Stimulated activated CD4-positive, alpha-beta T cell treated with anti-CD3 and anti-CD28 coated beads, Interleukin-1b, Interleukin-23, amount 100 ng/mL, for 1 hour (primary cell): ENCODE results near the gene ARAP1.

ENCODE experiments used
- DNase-seq, 2 donors: peaks; one replicate each; pipeline ENCODE4 v3.0.0-alpha.2; 2020; ENCODE audit warnings: low read depth in 2 of 2

The ARAP1 gene

GRCh38 chr11:72762641-72763304 is 10.6 kb upstream of the ARAP1 start:
- DNase-seq = no peak

- no peak for DNase-seq
These were observed 8.6 kb upstream of the ARAP1 start for GRCh38 chr11:72760539-72761405.

GRCh38 chr11:72759468-72759985 is 7.3 kb upstream of the ARAP1 start:
- DNase-seq = no peak

- no peak for DNase-seq
These were observed 6.6 kb upstream of the ARAP1 start for GRCh38 chr11:72758690-72759389.

GRCh38 chr11:72758304-72758689 is 6.1 kb upstream of the ARAP1 start:
- no peak for DNase-seq

- no peak for DNase-seq
These were observed 3.6 kb upstream of the ARAP1 start for GRCh38 chr11:72755713-72756285.

GRCh38 chr11:72754544-72755155 is 2.4 kb upstream of the ARAP1 start:
- DNase-seq = no peak

- no peak for DNase-seq
These were observed 1.9 kb upstream of the ARAP1 start for GRCh38 chr11:72754149-72754543.

- DNase-seq = no peak
These were observed 1.3 kb upstream of the ARAP1 start for GRCh38 chr11:72753341-72754148.

- DNase-seq = no peak
These were observed 806 bp downstream of the ARAP1 start for GRCh38 chr11:72751116-72752087.

- no peak for DNase-seq
These were observed 1.6 kb downstream of the ARAP1 start for GRCh38 chr11:72750556-72751115.

GRCh38 chr11:72750086-72750485 is 2.1 kb downstream of the ARAP1 start:
- DNase-seq = no peak

- DNase-seq = no peak
These were observed 4.8 kb downstream of the ARAP1 start for GRCh38 chr11:72747289-72747855.

GRCh38 chr11:72746821-72747220 is 5.4 kb downstream of the ARAP1 start:
- no peak for DNase-seq

- no peak for DNase-seq
These were observed 6.2 kb downstream of the ARAP1 start for GRCh38 chr11:72745925-72746550.

- DNase-seq = no peak
These were observed 6.7 kb downstream of the ARAP1 start for GRCh38 chr11:72745511-72745910.

GRCh38 chr11:72744474-72744873 is 7.7 kb downstream of the ARAP1 start:
- no peak for DNase-seq
